GM12875 (cell line): ENCODE measurements around the gene MUCL3.
"Not testable (repeated sequence)": the region's sequence is repeated elsewhere in the genome, so short reads cannot be mapped to it uniquely, and the experiment has no call there.

ENCODE experiments used
- H3K4me3 ChIP-seq: one replicate; pipeline ENCODE4 v1.5.1; 2011; ENCODE audit warnings: low read depth, low read length, control low read depth
- TF ChIP-seq, protein P1 (sequence below): IDR thresholded peaks from 2 replicates; pipeline ENCODE4 v1.5.1; 2011; ENCODE audit warnings: low read depth, mild to moderate bottlenecking, control low read depth, inconsistent platforms, low read length, moderate library complexity, borderline replicate concordance; ENCODE audit not compliant: insufficient read depth

MUCL3 gene

DNA sequence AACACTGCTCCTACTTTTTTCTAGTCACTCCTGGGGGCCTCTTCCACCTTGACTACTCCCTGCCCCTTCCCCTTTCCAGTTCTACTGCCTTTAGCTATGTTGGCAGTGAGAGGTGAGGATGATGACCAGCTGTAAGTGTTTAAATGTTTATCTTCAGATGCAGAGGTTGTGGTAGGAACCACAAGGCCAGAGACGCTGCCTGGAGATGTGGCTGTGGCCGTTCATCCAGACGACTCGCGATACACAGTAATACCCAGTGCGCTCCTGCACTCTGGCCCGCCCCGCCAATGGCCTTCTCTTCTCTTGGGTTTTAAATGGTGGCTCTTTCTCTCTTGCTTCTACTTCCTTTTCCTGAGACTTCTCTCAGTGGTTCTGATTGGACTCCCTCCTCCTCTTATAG lies 22.1 kb upstream of the MUCL3 start:
- no peak overlapping the region for H3K4me3 ChIP-seq
- TF ChIP-seq, protein P1, sequence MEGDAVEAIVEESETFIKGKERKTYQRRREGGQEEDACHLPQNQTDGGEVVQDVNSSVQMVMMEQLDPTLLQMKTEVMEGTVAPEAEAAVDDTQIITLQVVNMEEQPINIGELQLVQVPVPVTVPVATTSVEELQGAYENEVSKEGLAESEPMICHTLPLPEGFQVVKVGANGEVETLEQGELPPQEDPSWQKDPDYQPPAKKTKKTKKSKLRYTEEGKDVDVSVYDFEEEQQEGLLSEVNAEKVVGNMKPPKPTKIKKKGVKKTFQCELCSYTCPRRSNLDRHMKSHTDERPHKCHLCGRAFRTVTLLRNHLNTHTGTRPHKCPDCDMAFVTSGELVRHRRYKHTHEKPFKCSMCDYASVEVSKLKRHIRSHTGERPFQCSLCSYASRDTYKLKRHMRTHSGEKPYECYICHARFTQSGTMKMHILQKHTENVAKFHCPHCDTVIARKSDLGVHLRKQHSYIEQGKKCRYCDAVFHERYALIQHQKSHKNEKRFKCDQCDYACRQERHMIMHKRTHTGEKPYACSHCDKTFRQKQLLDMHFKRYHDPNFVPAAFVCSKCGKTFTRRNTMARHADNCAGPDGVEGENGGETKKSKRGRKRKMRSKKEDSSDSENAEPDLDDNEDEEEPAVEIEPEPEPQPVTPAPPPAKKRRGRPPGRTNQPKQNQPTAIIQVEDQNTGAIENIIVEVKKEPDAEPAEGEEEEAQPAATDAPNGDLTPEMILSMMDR, result no peak

DNA sequence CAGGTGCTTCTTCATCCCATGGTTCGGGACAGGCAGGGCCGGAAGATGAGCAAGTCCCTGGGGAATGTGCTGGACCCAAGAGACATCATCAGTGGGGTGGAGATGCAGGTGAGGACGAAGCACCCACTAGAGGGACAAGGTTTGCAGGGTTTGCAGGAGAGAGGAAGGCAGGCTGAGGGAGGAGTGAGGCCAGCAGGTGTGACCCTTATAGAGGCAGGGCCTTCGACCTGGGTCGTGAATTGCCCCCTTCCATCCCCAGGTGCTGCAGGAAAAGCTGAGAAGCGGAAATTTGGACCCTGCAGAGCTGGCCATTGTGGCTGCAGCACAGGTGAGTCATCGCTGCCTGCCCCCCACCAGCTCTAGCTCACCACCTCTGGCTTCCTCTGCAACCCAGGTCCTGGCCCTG lies 18.3 kb upstream of the MUCL3 start:
- no peak overlapping the region for H3K4me3 ChIP-seq
- TF ChIP-seq, protein P1, result no peak

DNA sequence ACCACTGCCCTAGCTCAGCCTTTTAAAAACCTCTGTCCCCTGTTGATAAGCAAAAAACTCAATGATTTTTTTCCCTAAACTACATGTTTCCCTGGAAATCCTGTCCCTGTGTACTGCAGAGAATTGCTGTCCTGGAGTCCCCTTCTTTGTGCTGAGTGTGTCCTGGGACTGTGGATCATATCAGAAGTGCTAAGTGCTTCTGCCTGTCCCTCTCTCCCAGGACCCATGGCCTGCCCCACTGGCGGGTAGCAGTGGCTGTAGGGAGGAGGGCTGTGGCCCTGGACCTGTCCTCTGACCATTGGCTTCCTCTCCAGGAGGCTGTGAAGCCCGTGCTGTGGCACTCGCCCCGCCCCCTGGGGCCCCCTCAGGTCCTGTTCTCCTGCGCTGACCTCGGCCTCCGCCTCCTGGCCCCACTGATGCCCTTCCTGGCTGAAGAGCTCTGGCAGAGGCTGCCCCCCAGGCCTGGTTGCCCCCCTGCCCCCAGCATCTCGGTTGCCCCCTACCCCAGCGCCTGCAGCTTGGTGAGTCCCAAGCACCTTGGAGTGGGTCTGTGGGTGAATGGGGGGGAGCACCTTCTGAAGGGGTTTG lies 16.6 kb upstream of the MUCL3 start:
- not testable (repeated sequence) for H3K4me3 ChIP-seq

DNA sequence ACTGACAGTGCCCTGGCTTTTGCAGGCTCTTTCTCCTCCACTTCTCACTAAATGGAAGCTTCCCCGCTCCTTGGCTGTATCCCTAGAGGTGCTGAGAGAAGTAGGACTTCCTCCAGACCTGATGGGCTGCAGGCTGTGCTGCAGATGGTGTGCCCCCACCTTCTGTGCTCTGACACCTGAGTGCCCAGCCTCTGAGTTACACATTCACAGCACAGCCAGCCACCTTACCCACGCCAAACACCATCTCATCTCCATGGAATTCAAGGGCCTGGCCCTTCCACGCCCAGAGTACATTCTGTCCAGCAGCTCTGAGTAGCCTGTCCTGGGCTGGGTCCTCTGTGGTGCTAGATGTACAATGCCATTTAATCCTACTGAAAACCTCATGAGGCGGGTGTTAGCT lies 14.1 kb upstream of the MUCL3 start:
- no peak overlapping the region for H3K4me3 ChIP-seq
- TF ChIP-seq, protein P1, result no peak

DNA sequence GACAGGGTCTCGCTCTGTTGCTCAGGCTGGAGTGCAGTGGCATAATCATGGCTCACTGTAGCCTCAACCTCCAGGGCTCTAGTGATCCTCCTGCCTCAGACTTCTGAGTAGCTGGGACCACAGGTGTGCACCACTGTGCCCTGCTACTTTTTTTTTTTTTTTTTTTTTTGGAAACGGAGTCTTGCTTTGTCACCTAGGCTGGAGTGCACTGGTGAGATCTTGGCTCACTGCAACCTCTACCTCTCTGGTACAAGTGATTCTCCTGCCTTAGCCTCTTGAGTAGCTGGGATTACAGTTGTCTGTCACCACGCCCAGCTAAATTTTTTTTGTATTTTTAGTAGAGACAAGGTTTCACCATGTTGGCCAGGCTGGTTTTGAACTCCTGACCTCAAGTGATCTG lies 13.7 kb upstream of the MUCL3 start:
- not testable (repeated sequence) for H3K4me3 ChIP-seq

DNA sequence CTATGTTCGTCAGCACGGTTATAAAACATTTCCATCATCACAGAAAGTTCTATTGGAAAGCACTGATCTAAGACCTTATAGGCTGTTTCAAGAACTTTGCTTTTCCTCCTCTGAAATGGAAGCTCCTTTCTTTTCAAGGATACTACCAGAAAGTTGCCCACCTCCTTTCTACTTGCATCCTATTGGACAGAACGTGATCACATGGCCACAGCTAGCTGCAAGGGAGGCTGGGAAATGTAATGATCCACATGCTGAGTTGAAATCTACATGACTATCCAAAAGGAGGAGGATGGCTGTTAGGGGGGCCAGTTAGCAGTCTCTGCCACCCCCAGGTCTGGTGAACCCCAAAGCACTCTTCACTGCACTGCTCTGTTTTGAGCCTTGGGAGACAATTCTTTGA lies 12.1 kb upstream of the MUCL3 start:
- TF ChIP-seq, protein P1, result no peak
- no peak overlapping the region for H3K4me3 ChIP-seq

DNA sequence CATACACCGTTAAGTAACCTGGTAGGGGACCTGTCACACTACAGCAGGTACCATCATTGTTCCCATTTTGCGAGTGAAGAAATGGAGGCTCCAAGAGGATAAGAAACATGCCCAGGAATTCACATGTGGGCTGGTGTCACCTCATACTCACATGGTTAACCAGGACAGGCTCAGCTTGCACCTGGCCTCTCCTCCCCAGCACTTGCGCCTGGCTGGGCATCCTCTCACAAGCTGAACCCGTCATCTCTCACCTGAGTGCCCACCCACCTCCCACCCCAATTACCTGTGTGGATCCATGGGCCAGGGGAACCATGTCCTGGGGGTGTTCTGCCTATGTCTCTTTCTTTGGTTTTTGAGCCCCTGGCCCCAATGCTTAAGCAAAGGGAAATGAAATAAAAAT lies 10.3 kb upstream of the MUCL3 start:
- TF ChIP-seq, protein P1, result no peak
- no peak overlapping the region for H3K4me3 ChIP-seq

DNA sequence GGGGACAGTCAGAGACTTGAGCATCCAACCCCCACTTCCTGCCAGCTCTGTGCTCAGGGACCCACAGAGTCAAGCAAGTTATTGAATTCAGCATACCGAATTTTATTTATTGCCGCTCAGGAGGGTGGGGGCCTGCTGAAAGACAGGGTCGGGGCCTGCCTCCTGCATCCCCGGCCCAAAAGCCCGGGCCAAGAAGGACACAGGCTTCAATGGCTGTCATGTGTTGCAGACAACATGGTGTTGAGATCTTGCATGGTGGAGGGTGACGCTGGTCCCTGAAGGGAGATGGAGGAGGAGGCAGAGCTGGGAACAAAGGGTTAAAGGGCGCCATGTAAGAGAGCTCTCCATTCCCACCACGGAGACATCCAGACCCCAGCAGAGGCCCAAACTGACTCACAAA lies 9.5 kb upstream of the MUCL3 start:
- TF ChIP-seq, protein P1, result no peak
- H3K4me3 ChIP-seq, result no peak overlapping the region
